Osteoblast (primary cell): ENCODE measurements around the gene RPS6KA2. TPM values are rescaled to one million over a fixed set of nuclear protein-coding genes. Genes with fewer than 3 reads are reported as not detected.
"Not testable (repeated sequence)": the region's sequence is repeated elsewhere in the genome, so short reads cannot be mapped to it uniquely, and the experiment has no call there.

Experiments used
- DNase-seq: peaks from one replicate; pipeline ENCODE4 v3.0.0; 2011; ENCODE audit warnings: low spot score, mixed read lengths; ENCODE audit not compliant: insufficient read length; ENCODE audit errors: missing footprints
- H2AFZ ChIP-seq: 2 replicates; pipeline ENCODE4 v1.6.0; 2011; ENCODE audit warnings: mild to moderate bottlenecking, low read length
- H3K27ac ChIP-seq: 2 replicates; pipeline ENCODE4 v1.5.1; 2011; ENCODE audit warnings: mild to moderate bottlenecking, low read depth, low read length, moderate library complexity
- H3K27me3 ChIP-seq: 2 replicates; pipeline ENCODE4 v1.6.0; 2012; ENCODE audit warnings: mild to moderate bottlenecking, control low read depth, inconsistent platforms, low read length, moderate library complexity; ENCODE audit not compliant: insufficient read depth
- H3K36me3 ChIP-seq: 2 replicates; pipeline ENCODE4 v1.5.1; 2011; ENCODE audit warnings: mild to moderate bottlenecking, low read length, control low read depth, moderate library complexity; ENCODE audit not compliant: insufficient read depth
- H3K4me1 ChIP-seq: 2 replicates; pipeline ENCODE4 v1.5.1; 2011; ENCODE audit warnings: mild to moderate bottlenecking, low read length, control low read depth, moderate library complexity; ENCODE audit not compliant: insufficient read depth
- H3K4me2 ChIP-seq: 2 replicates; pipeline ENCODE4 v1.6.0; 2011; ENCODE audit warnings: mild to moderate bottlenecking, low read length; ENCODE audit not compliant: insufficient read depth
- H3K4me3 ChIP-seq: fragments of 200-600 bp; sonication (generic); 3 replicates; pipeline ENCODE4 v1.5.1; 2012; ENCODE audit warnings: mild to moderate bottlenecking, low read length, inconsistent platforms; ENCODE audit not compliant: insufficient read depth
- H3K79me2 ChIP-seq: 2 replicates; pipeline ENCODE4 v1.6.0; 2012; ENCODE audit warnings: mild to moderate bottlenecking, low read length, control low read depth, inconsistent platforms; ENCODE audit not compliant: insufficient read depth
- H3K9me3 ChIP-seq: 2 replicates; pipeline ENCODE4 v1.5.1; 2011; ENCODE audit warnings: low read depth, low read length, control low read depth
- H4K20me1 ChIP-seq: 2 replicates; pipeline ENCODE4 v1.6.0; 2012; ENCODE audit warnings: mild to moderate bottlenecking, low read length, control low read depth; ENCODE audit not compliant: insufficient read depth
- total RNA-seq: library from RNA; depleted of rRNA; stranded (reverse); fragments of >200 nt; gene quantifications from 2 replicates; pipeline ENCODE4 v1.2.3, GENCODE V29; 2012
- TF ChIP-seq, protein P1 (sequence below): IDR thresholded peaks from 2 replicates; pipeline ENCODE4 v1.5.1; 2011; ENCODE audit warnings: mild to moderate bottlenecking, low read depth, low read length, moderate library complexity; ENCODE audit errors: extremely low read depth

The RPS6KA2 gene
- total RNA-seq, 1 donor: 113 TPM

DNA sequence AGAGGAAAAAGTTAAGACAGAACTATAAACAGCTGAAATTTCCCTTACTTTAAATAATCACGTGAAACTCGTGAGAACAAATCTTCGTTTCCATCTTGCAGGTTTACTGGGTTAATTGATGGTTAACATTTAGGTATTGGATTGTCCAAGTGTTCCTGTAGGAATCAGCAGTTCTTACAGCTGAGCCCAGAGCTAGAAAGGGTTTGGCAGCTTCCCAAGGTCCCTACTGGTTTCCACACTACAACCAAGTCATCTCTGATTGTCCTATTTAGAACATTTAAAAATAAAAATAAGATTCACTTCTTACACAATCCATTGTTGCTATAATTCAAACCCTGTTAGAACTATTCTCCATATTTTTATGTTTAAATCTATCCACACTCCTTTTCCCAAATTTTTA is 260.1 kb downstream of the RPS6KA2 start:
- DNase-seq: no peak
- no peaks in the 10 kb centered on the region for H3K79me2 ChIP-seq

DNA sequence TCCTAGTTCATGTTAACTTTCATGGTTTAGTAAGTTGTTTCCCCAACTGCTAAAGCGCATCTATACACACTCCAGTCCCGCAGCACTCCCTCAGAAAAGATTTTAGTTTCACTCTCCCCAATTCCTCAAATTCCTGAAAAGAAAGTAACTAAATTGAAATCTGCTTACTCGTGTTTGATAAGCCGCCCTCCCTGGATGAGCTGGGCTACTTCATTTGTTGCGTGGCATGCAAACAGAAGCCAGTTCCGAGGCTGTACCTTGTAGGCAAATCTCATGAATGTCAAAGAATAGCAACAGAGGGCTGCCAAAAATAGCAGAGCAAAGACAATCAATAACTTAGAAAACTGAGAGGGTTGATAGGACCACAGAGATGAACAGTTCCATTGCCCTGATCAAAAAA is 261.2 kb downstream of the RPS6KA2 start:
- Histone ChIP-seq H3K9me3 (no peaks in the 10 kb centered on the region), H3K27me3 (no peaks in the 10 kb centered on the region), H3K4me3 (peak overlapping the region; percentile 40), H4K20me1 (no peaks in the 10 kb centered on the region), H3K4me2 (peak overlapping the region; percentile 61), H2AFZ (no peak overlapping the region), H3K79me2 (no peaks in the 10 kb centered on the region), H3K27ac (peak overlapping the region; percentile 77), H3K4me1 (peaks cover 27% of the 10 kb centered on the region), H3K36me3 (no peaks in the 10 kb centered on the region)
- TF ChIP-seq, protein P1, sequence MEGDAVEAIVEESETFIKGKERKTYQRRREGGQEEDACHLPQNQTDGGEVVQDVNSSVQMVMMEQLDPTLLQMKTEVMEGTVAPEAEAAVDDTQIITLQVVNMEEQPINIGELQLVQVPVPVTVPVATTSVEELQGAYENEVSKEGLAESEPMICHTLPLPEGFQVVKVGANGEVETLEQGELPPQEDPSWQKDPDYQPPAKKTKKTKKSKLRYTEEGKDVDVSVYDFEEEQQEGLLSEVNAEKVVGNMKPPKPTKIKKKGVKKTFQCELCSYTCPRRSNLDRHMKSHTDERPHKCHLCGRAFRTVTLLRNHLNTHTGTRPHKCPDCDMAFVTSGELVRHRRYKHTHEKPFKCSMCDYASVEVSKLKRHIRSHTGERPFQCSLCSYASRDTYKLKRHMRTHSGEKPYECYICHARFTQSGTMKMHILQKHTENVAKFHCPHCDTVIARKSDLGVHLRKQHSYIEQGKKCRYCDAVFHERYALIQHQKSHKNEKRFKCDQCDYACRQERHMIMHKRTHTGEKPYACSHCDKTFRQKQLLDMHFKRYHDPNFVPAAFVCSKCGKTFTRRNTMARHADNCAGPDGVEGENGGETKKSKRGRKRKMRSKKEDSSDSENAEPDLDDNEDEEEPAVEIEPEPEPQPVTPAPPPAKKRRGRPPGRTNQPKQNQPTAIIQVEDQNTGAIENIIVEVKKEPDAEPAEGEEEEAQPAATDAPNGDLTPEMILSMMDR: no peak
- DNase-seq: peak; percentile 86

More for the DNA sequence above, 260.1 kb downstream of the RPS6KA2 start:
- no peaks in the 10 kb centered on the region for H4K20me1 ChIP-seq
- H3K27ac ChIP-seq: no peak overlapping the region
- no peak overlapping the region for H3K4me2 ChIP-seq
- H3K27me3 ChIP-seq: no peaks in the 10 kb centered on the region
- peaks cover 24% of the 10 kb centered on the region for H3K4me1 ChIP-seq
- no peaks in the 10 kb centered on the region for H3K9me3 ChIP-seq
- H3K4me3 ChIP-seq: no peak overlapping the region
- H3K36me3 ChIP-seq: no peaks in the 10 kb centered on the region
- no peak overlapping the region for H2AFZ ChIP-seq
- TF ChIP-seq, protein P1: no peak

DNA sequence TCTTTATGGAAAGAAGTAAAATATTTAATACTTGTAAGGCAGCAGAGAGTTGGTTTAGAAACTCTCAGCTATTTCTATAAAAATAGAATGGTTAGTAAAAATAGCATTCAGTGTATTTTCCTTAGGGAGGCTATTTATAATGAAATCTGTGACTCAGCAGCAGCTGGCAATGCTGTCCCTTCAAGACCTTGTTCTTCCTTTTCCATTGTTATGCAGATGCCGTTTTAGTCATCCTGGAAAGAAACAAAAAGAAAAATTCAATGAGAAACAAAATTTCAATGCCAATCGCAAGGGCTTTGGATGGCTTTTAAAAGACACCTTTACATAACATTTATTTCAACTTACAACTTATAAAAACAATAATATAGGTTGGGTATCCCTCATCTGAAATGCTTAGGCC is 261.8 kb downstream of the RPS6KA2 start:
- Histone ChIP-seq H3K79me2 (no peaks in the 10 kb centered on the region), H3K27me3 (no peaks in the 10 kb centered on the region), H3K9me3 (no peaks in the 10 kb centered on the region), H3K27ac (peak overlapping the region; percentile 77), H4K20me1 (no peaks in the 10 kb centered on the region), H2AFZ (no peak overlapping the region), H3K4me2 (peak overlapping the region; percentile 61), H3K4me3 (no peak overlapping the region), H3K36me3 (no peaks in the 10 kb centered on the region), H3K4me1 (peaks cover 33% of the 10 kb centered on the region)
- TF ChIP-seq, protein P1: no peak
- peak; percentile 84 for DNase-seq

DNA sequence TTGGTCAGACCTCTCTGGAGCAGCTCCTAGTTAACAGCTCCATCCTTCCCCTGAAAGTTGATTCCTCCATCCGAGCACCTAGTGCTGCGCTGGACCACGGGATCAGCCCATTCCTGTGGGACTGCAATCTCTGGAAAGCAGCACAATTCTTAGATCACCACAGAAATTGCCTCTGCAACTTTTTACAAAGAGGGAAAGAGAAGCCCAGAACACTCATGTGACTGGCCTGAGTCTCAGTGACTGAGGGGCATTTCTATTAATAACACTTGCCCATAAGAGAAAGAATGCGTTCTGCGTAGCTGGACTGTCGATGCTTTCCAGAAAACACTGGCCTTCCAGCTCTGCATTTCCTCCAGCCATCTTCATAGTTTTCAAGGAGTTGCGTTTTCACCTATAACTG is 262.6 kb downstream of the RPS6KA2 start:
- Histone ChIP-seq H3K27ac (peak overlapping the region; percentile 77), H3K79me2 (no peaks in the 10 kb centered on the region), H3K27me3 (no peaks in the 10 kb centered on the region), H3K36me3 (no peaks in the 10 kb centered on the region), H4K20me1 (no peaks in the 10 kb centered on the region), H2AFZ (no peak overlapping the region), H3K9me3 (no peaks in the 10 kb centered on the region), H3K4me1 (peaks cover 33% of the 10 kb centered on the region), H3K4me3 (no peak overlapping the region), H3K4me2 (no peak overlapping the region)
- TF ChIP-seq, protein P1: no peak
- DNase-seq: no peak

DNA sequence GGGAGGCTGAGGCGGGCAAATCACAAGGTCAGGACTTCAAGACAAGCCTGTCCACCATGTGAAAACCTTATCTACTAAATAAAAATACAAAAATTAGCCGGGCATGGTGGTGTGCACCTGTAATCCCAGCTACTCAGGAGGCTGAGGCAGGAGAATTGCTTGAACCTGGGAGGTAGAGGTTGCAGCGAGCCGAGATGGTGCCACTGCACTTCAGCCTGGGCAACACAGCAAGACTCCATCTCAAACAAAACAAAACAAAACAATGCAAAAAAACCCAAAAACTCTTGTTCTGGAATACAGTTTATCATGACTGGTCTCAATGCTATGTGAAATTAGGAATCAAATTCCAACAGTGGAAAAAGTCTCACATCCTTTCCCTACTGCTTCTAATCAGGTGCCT is 264.6 kb downstream of the RPS6KA2 start:
- H3K36me3 ChIP-seq, H3K9me3 ChIP-seq, H4K20me1 ChIP-seq, H2AFZ ChIP-seq, H3K4me3 ChIP-seq, DNase-seq, H3K4me2 ChIP-seq, H3K79me2 ChIP-seq, H3K27me3 ChIP-seq, H3K27ac ChIP-seq: not testable (repeated sequence)
- peaks cover 33% of the 10 kb centered on the region for H3K4me1 ChIP-seq
